K562 (cell line): ENCODE measurements around the gene HBG1. TPM values are rescaled to one million over a fixed set of nuclear protein-coding genes. Genes with fewer than 3 reads are reported as not detected.

Source experiments
- ELK1 ChIP-seq: sonication (generic); formaldehyde crosslinking; IDR thresholded peaks from 2 replicates; pipeline ENCODE4 v1.8.1; 2022; ENCODE audit warnings: missing genetic modification reagents
- FOXP4 ChIP-seq: sonication (generic); formaldehyde crosslinking; IDR thresholded peaks from 2 replicates; pipeline ENCODE4 v1.8.0; 2022; ENCODE audit warnings: mild to moderate bottlenecking, missing genetic modification reagents, borderline replicate concordance
- GTF3C2 ChIP-seq: IDR thresholded peaks from 3 replicates; pipeline ENCODE4 v1.6.1; 2011; ENCODE audit warnings: borderline replicate concordance, mild to moderate bottlenecking, moderate library complexity; ENCODE audit not compliant: insufficient read length; ENCODE audit errors: extremely low read depth
- NKRF ChIP-seq: fragments of 450-650 bp; IDR thresholded peaks from 2 replicates; pipeline ENCODE4 v1.6.1; 2016; ENCODE audit warnings: borderline replicate concordance
- POLR2B ChIP-seq: fragments of 450-650 bp; IDR thresholded peaks from 2 replicates; pipeline ENCODE4 v1.6.1; 2018; ENCODE audit warnings: low read depth; ENCODE audit not compliant: partially characterized antibody
- POLR2G ChIP-seq: fragments of 200-400 bp; formaldehyde crosslinking; IDR thresholded peaks from 2 replicates; pipeline ENCODE4 v1.6.1; 2017; ENCODE audit warnings: low read depth, mild to moderate bottlenecking, antibody characterized with exemption, low read length, moderate library complexity
- SFPQ ChIP-seq: fragments of 200-400 bp; formaldehyde crosslinking; IDR thresholded peaks from 2 replicates; pipeline ENCODE4 v1.6.1; 2017; ENCODE audit warnings: mild to moderate bottlenecking, low read depth, low read length, moderate library complexity
- ZBTB49 ChIP-seq: sonication (generic); formaldehyde crosslinking; IDR thresholded peaks from 2 replicates; pipeline ENCODE4 v1.8.0; 2022; ENCODE audit warnings: missing genetic modification reagents, mild to moderate bottlenecking, borderline replicate concordance
- ZNF140 ChIP-seq: fragments of 250-450 bp; sonication (Bioruptor Pico); IDR thresholded peaks from 2 replicates; pipeline ENCODE4 v1.8.0; 2021; ENCODE audit warnings: moderate library complexity, mild to moderate bottlenecking, inconsistent platforms
- ZNF445 ChIP-seq: fragments of 250-450 bp; sonication (Bioruptor Pico); IDR thresholded peaks from 2 replicates; pipeline ENCODE4 v1.4.0; 2020; ENCODE audit warnings: low read depth, mild to moderate bottlenecking, moderate library complexity
- polyA plus RNA-seq, 8 experiments: library from polyadenylated mRNA; depleted of rRNA in 4 of 8; stranded (reverse) in 5 of 8; unstranded in 3 of 8; fragments of >200 nt; fragmentation: Nextera tagmentation in 2 of 8; fragmentation: Illumina TruSeq in 1 of 8; extraction: Ambion mirVana in 2 of 8; extraction: Trizol in 1 of 8; gene quantifications; 2 replicates each; pipeline versions ENCODE4 v1.2.1 to v1.2.3, GENCODE V29; 2011 to 2014; ENCODE audit warnings: inconsistent platforms in 1 of 8, missing spikeins in 1 of 8
- total RNA-seq, 7 experiments: library from RNA; depleted of rRNA in 6 of 7; stranded (reverse); fragments of >200 nt in 6 of 7; fragmentation: Illumina TruSeq in 2 of 7; extraction: Trizol in 2 of 7; gene quantifications; 2 replicates each; pipeline versions ENCODE4 v1.2.1 to v1.2.3, GENCODE V29; 2011 to 2021; ENCODE audit warnings: low replicate concordance in 1 of 7

The HBG1 gene
- total and polyA plus RNA-seq, 9 of the 15 experiments (the other 6 are each of a cell fraction or from before 2014, with no cell fraction given) = 1,066 to 16,338 (median 4,898) TPM

GRCh38 chr11:5242933-5243815 lies 6.5 kb downstream of the HBG1 start (continued):
- TF ChIP-seq NKRF = no peak; the same call in 1 of the 2 replicates
- no peak for TF ChIP-seq ZNF445 (CRISPR knock-in tag)
- TF ChIP-seq POLR2G = peak; percentile 39; the same call in 1 of the 2 replicates
- TF ChIP-seq ZBTB49 = no peak
- TF ChIP-seq SFPQ = no peak
- TF ChIP-seq ELK1 (CRISPR knock-in tag) = no peak
- peak; percentile 83; the same call in 1 of the 2 replicates for TF ChIP-seq FOXP4 (CRISPR knock-in tag)
- TF ChIP-seq POLR2B = peak; percentile 76
- no peak for TF ChIP-seq ZNF140 (CRISPR knock-in tag)
- TF ChIP-seq GTF3C2 = no peak
